DND-41 (cell line): ENCODE data around the gene METAP2.

Experiments
- ATAC-seq: fragments of 200-7000 bp; cut with Tn5 transposase; 3 replicates; pipeline ENCODE4 v1.9.1; 2021; ENCODE audit warnings: low read depth; ENCODE audit not compliant: insufficient read depth
- DNase-seq: peaks from one replicate; pipeline ENCODE4 v3.0.0-alpha.2; 2020
- H2AFZ ChIP-seq: 2 replicates; pipeline ENCODE4 v1.6.0; 2012; ENCODE audit warnings: low read depth, low read length
- H3K27ac ChIP-seq: 2 replicates; pipeline ENCODE4 v1.5.1; 2012; ENCODE audit warnings: low read length, inconsistent platforms
- H3K27me3 ChIP-seq: fragments of 200-600 bp; sonication (generic); 2 replicates; pipeline ENCODE4 v1.6.0; 2012; ENCODE audit warnings: low read length, mild to moderate bottlenecking, inconsistent platforms; ENCODE audit not compliant: insufficient read depth, poor library complexity
- H3K36me3 ChIP-seq: 2 replicates; pipeline ENCODE4 v1.5.1; 2012; ENCODE audit warnings: low read length, inconsistent platforms; ENCODE audit not compliant: insufficient read depth
- H3K4me1 ChIP-seq: 2 replicates; pipeline ENCODE4 v1.5.1; 2012; ENCODE audit warnings: mild to moderate bottlenecking, low read length; ENCODE audit not compliant: insufficient read depth
- H3K4me2 ChIP-seq: 2 replicates; pipeline ENCODE4 v1.6.0; 2012; ENCODE audit warnings: mild to moderate bottlenecking, moderate library complexity, low read length, inconsistent platforms; ENCODE audit not compliant: insufficient read depth
- H3K4me3 ChIP-seq, 2 experiments: fragments of 200-600 bp in 1 of 2; shearing (Covaris generic) in 1 of 2; 2 replicates each; pipeline ENCODE4 v1.5.1; 2012 to 2016; ENCODE audit warnings: inconsistent platforms in 2 of 2, low read length in 2 of 2, mild to moderate bottlenecking in 2 of 2, low read depth in 1 of 2, moderate library complexity in 1 of 2
- H3K79me2 ChIP-seq: 2 replicates; pipeline ENCODE4 v1.6.0; 2012; ENCODE audit warnings: low read length, inconsistent platforms; ENCODE audit not compliant: insufficient read depth
- H3K9ac ChIP-seq: 2 replicates; pipeline ENCODE4 v1.6.0; 2012; ENCODE audit warnings: low read depth, mild to moderate bottlenecking, inconsistent platforms, low read length, moderate library complexity
- H3K9me3 ChIP-seq: 2 replicates; pipeline ENCODE4 v1.5.1; 2012; ENCODE audit warnings: low read length, moderate library complexity, mild to moderate bottlenecking, inconsistent platforms; ENCODE audit not compliant: insufficient read depth, severe bottlenecking
- H4K20me1 ChIP-seq: 2 replicates; pipeline ENCODE4 v1.6.0; 2012; ENCODE audit warnings: low read length; ENCODE audit not compliant: insufficient read depth
- CTCF ChIP-seq: IDR thresholded peaks from 2 replicates; pipeline ENCODE4 v1.5.1; 2012; ENCODE audit warnings: borderline replicate concordance, low read length, moderate library complexity, mild to moderate bottlenecking; ENCODE audit not compliant: poor library complexity, severe bottlenecking; ENCODE audit errors: extremely low read depth
- EZH2 ChIP-seq: IDR thresholded peaks from 3 replicates; pipeline ENCODE4 v1.6.1; 2012; ENCODE audit warnings: borderline replicate concordance, low read depth, mild to moderate bottlenecking, moderate library complexity, low read length, inconsistent platforms; ENCODE audit not compliant: severe bottlenecking

The METAP2 gene

GRCh38 chr12:95516757-95517156 is 42.8 kb downstream of the METAP2 start:
- Histone ChIP-seq H4K20me1 (no peaks in the 10 kb centered on the region), H3K4me3 (no peak overlapping the region), H3K9ac (no peak overlapping the region), H3K36me3 (peaks cover 76% of the 10 kb centered on the region), H3K79me2 (no peaks in the 10 kb centered on the region), H3K4me1 (no peaks in the 10 kb centered on the region), H2AFZ (no peak overlapping the region), H3K27ac (no peak overlapping the region), H3K4me2 (no peak overlapping the region), H3K27me3 (no peaks in the 10 kb centered on the region), H3K9me3 (no peaks in the 10 kb centered on the region)
- DNase-seq (no peak), ATAC-seq (no peak)
- TF ChIP-seq CTCF (no peak), EZH2 (no peak)

- H3K4me2 ChIP-seq, result no peak overlapping the region
- TF ChIP-seq CTCF (no peak), EZH2 (no peak)
- DNase-seq (no peak), ATAC-seq (no peak)
- no peaks in the 10 kb centered on the region for H3K9me3 ChIP-seq
- no peaks in the 10 kb centered on the region for H3K4me1 ChIP-seq
- H3K79me2 ChIP-seq, result no peaks in the 10 kb centered on the region
- peaks cover 76% of the 10 kb centered on the region for H3K36me3 ChIP-seq
- H3K4me3 ChIP-seq, result no peak overlapping the region
- no peaks in the 10 kb centered on the region for H4K20me1 ChIP-seq
- no peak overlapping the region for H3K27ac ChIP-seq
- no peak overlapping the region for H2AFZ ChIP-seq
- H3K9ac ChIP-seq, result no peak overlapping the region
- H3K27me3 ChIP-seq, result no peaks in the 10 kb centered on the region
Observed at GRCh38 chr12:95517246-95517645, 43.3 kb downstream of the METAP2 start.

- no peaks in the 10 kb centered on the region for H3K27me3 ChIP-seq
- no peak overlapping the region for H3K9ac ChIP-seq
- H3K27ac ChIP-seq, result no peak overlapping the region
- H4K20me1 ChIP-seq, result no peaks in the 10 kb centered on the region
- TF ChIP-seq EZH2 (no peak), CTCF (no peak)
- DNase-seq (no peak), ATAC-seq (no peak)
- H3K4me1 ChIP-seq, result no peaks in the 10 kb centered on the region
- H3K79me2 ChIP-seq, result no peaks in the 10 kb centered on the region
- no peaks in the 10 kb centered on the region for H3K9me3 ChIP-seq
- H2AFZ ChIP-seq, result no peak overlapping the region
- H3K4me2 ChIP-seq, result no peak overlapping the region
- peaks cover 75% of the 10 kb centered on the region for H3K36me3 ChIP-seq
- no peak overlapping the region for H3K4me3 ChIP-seq
Observed at GRCh38 chr12:95518944-95519343, 45.0 kb downstream of the METAP2 start.

DNA sequence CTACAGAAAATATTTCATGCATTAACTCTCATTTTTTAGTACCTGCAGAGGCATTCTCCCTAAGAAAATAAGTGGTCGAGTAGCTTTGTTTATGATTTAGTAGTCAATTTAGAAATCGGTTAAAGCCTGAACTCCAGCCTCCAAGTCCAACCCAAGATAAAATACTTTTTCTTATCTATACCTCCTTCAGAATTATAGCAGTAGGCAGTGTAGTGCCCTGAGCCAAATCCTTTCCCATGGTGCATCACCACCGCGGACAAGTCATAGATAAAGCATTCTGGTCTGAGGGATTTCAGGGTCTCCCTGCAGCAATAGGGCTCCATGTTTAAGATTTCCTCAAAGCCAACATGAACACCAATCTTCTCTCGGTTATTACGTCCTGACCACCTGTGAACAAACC is 46.9 kb downstream of the METAP2 start:
- no peaks in the 10 kb centered on the region for H3K9me3 ChIP-seq
- no peak for TF ChIP-seq EZH2
- ATAC-seq, result no peak
- no peak overlapping the region for H3K4me3 ChIP-seq
- H3K27ac ChIP-seq, result no peak overlapping the region
- H2AFZ ChIP-seq, result no peak overlapping the region
- H3K4me1 ChIP-seq, result no peaks in the 10 kb centered on the region
- H3K9ac ChIP-seq, result no peak overlapping the region
- H3K4me2 ChIP-seq, result no peak overlapping the region
- 0 out of 2 replicates have a peak, but pooled peaks cover 3% of the 10 kb centered on the region for H3K79me2 ChIP-seq
- peaks cover 73% of the 10 kb centered on the region for H3K36me3 ChIP-seq
- H4K20me1 ChIP-seq, result no peaks in the 10 kb centered on the region
- DNase-seq, result no peak
- H3K27me3 ChIP-seq, result no peaks in the 10 kb centered on the region
